PC-9 (cell line): Measurements from ENCODE around the gene GBP5. TPM values are rescaled to one million over a fixed set of nuclear protein-coding genes. Genes with fewer than 3 reads are reported as not detected.
"Not testable (repeated sequence)": the region's sequence is repeated elsewhere in the genome, so short reads cannot be mapped to it uniquely, and the experiment has no call there.

ENCODE experiments used
- BruUV-seq: library from RNA; stranded (reverse); fragments of 400-500 nt; replicated peaks from 2 replicates; lab custom pipeline; 2021; lab: Mats Ljungman, UMichigan
- CTCF ChIA-PET: fragments of 300-600 bp; sonication (Branson Sonifier 250); formaldehyde crosslinking; loops from one replicate; lab custom pipeline; 2022; ENCODE audit warnings: antibody characterized with exemption; lab: Charles Lee
- POLR2A ChIA-PET: fragments of 300-600 bp; sonication (Branson Sonifier 250); formaldehyde crosslinking; loops from one replicate; lab custom pipeline; 2022; ENCODE audit warnings: antibody characterized with exemption; ENCODE audit not compliant: unreplicated experiment; lab: Charles Lee
- DNase-seq, 2 experiments: peaks; one replicate each; pipeline versions ENCODE4 v3.0.0 to v3.0.0-alpha.2; 2015 to 2022; ENCODE audit warnings: mixed read lengths in 1 of 2
- H2AFZ ChIP-seq: fragments of 200-600 bp; sonication (generic); 2 replicates; pipeline ENCODE4 v1.8.1; 2017; ENCODE audit warnings: antibody characterized with exemption
- H3F3A ChIP-seq: fragments of 200-600 bp; sonication (generic); 2 replicates; pipeline ENCODE4 v1.8.1; 2017; ENCODE audit warnings: antibody characterized with exemption, mild to moderate bottlenecking, low read depth; ENCODE audit not compliant: insufficient read depth
- H3K27ac ChIP-seq: fragments of 200-600 bp; sonication (generic); 2 replicates; pipeline ENCODE4 v1.6.1; 2016; ENCODE audit warnings: mixed run types
- H3K27me3 ChIP-seq: fragments of 200-600 bp; sonication (generic); 2 replicates; pipeline ENCODE4 v1.6.1; 2016; ENCODE audit warnings: low read depth, mixed run types; ENCODE audit not compliant: insufficient read depth
- H3K36me3 ChIP-seq: fragments of 200-600 bp; sonication (generic); 2 replicates; pipeline ENCODE4 v1.6.1; 2016; ENCODE audit warnings: low read depth, mixed run types
- H3K4me1 ChIP-seq: fragments of 200-600 bp; sonication (generic); replicated peaks from 2 replicates; pipeline ENCODE4 v1.6.1; 2016; ENCODE audit warnings: mixed run types; ENCODE audit not compliant: insufficient read depth
- H3K4me2 ChIP-seq: fragments of 200-600 bp; sonication (generic); 2 replicates; pipeline ENCODE4 v1.6.1; 2017; ENCODE audit warnings: mixed run types
- H3K4me3 ChIP-seq: fragments of 200-600 bp; sonication (generic); 2 replicates; pipeline ENCODE4 v1.6.1; 2016; ENCODE audit warnings: mixed run types
- H3K79me2 ChIP-seq: fragments of 200-600 bp; sonication (generic); 2 replicates; pipeline ENCODE4 v1.6.1; 2017; ENCODE audit warnings: low read depth, mixed run types
- H3K9me2 ChIP-seq: fragments of 200-600 bp; sonication (generic); 2 replicates; pipeline ENCODE4 v1.8.1; 2017; ENCODE audit warnings: mild to moderate bottlenecking; ENCODE audit not compliant: insufficient read depth
- H3K9me3 ChIP-seq: fragments of 200-600 bp; sonication (generic); 2 replicates; pipeline ENCODE4 v1.8.1; 2016; ENCODE audit warnings: low read depth; ENCODE audit not compliant: insufficient read depth
- H4K20me1 ChIP-seq: fragments of 200-600 bp; sonication (generic); 2 replicates; pipeline ENCODE4 v1.8.1; 2017; ENCODE audit not compliant: insufficient read depth
- CTCF ChIP-seq: fragments of 200-600 bp; sonication (generic); conservative IDR thresholded peaks from 2 replicates; pipeline ENCODE4 v1.6.1; 2017; ENCODE audit warnings: mixed run types, antibody characterized with exemption, mild to moderate bottlenecking, moderate library complexity
- EZH2 ChIP-seq: fragments of 200-600 bp; sonication (generic); IDR thresholded peaks from 2 replicates; pipeline ENCODE4 v1.8.0; 2017; ENCODE audit warnings: antibody characterized with exemption, low read depth
- intact Hi-C: fragments of 100-400 bp; cut with micrococcal nuclease; formaldehyde crosslinking; loops from one replicate; pipeline ENCODE4 v1.10.0; 2022; ENCODE audit not compliant: unreplicated experiment
- total RNA-seq: library from RNA; stranded (reverse); gene quantifications from 2 replicates; pipeline ENCODE4 v1.2.3, GENCODE V29; 2021

The GBP5 gene
- total RNA-seq, 1 experiment from 2014 or later = not detected

DNA sequence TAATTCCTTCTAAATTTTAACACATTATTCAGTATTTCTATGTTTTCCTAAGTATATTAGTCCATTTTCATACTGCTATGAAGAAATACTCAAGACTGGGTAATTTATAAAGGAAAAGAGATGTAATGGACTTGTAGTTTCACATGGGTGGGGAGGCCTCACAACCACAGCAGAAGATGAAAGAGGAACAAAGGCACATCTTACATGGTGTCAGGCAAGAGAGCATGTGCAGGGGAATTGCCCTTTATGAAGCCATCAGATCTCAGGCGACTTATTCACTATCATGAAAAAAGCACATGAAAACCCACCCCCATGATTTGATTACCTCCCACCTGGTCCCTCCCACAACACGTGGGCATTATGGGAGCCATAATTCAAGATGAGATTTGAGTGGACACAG, 15.6 kb downstream of the GBP5 start:
- H3K4me3 ChIP-seq = no peak overlapping the region
- H3K27ac ChIP-seq = no peak overlapping the region
- no peaks in the 10 kb centered on the region for H3K27me3 ChIP-seq
- H3K4me1 ChIP-seq = no peaks in the 10 kb centered on the region; the same call in 1 of the 2 replicates
- no peak for DNase-seq
- BruUV-seq = no TSS peak
- H3K9me3 ChIP-seq = no peaks in the 10 kb centered on the region
- H2AFZ ChIP-seq = no peak overlapping the region
- no peaks in the 10 kb centered on the region for H3K36me3 ChIP-seq
- TF ChIP-seq CTCF (no peak), EZH2 (no peak)
- no peaks in the 10 kb centered on the region for H3F3A ChIP-seq
- H3K9me2 ChIP-seq = no peaks in the 10 kb centered on the region
- H3K79me2 ChIP-seq = no peaks in the 10 kb centered on the region
- no peaks in the 10 kb centered on the region for H4K20me1 ChIP-seq
- CTCF ChIA-PET = no interaction called here
- H3K4me2 ChIP-seq = no peak overlapping the region
- POLR2A ChIA-PET = no interaction called here
- intact Hi-C loops = no loop called here

DNA sequence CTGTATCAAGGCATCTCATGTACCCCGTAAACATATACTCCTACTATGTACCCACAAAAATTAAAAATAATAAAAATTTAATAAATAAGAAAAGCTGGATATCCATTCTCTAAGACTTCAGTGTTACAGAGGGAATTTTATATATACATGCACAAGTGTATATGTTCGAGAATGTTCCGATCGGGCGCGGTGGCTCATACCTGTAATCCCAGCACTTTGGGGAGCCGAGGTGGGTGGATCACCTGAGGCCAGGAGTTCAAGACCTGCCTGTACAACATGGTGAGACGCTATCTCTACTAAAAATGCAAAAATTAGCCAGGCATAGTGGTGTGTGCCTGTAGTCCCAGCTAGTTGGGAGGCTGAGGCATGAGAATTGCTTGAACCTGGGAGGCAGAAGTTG, 17.1 kb downstream of the GBP5 start:
- H3K9me2 ChIP-seq, H3K36me3 ChIP-seq, H3K4me3 ChIP-seq, H3K27me3 ChIP-seq, BruUV-seq, H3F3A ChIP-seq, H3K4me2 ChIP-seq, DNase-seq, CTCF ChIA-PET, POLR2A ChIA-PET, H3K27ac ChIP-seq, H3K9me3 ChIP-seq, H4K20me1 ChIP-seq, H2AFZ ChIP-seq, H3K4me1 ChIP-seq, H3K79me2 ChIP-seq, intact Hi-C loops: not testable (repeated sequence)

DNA sequence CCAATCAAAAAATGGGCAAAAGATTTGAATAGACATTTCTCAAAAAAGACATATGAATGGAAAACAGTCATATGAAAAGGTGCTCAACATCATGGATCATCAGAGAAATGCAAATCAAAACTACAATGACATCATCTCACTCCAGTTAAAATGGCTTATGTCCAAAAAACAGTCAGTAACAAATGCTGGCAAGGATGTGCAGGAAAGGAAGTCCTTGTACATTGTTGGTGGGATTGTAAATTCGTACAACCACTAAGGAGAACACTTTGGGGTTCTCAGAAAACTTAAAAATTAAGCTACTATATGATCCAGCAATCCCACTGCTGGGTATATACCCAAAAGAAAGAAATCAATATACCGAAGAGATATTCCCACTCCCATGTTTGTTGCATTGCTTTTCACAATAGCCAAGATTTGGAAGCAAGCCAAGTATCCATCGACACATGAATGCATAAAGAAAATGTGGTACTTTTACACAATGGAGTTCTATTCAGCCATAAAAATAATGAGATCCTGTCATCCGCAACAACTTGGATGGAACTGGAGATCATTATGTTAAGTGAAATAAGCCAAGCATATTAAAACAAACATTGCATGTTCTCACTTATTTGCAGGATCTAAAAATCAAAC, 17.9 kb downstream of the GBP5 start:
- H3K9me2 ChIP-seq = no peaks in the 10 kb centered on the region
- no peak overlapping the region for H2AFZ ChIP-seq
- H3K4me1 ChIP-seq = no peaks in the 10 kb centered on the region
- no peaks in the 10 kb centered on the region for H4K20me1 ChIP-seq
- H3K9me3 ChIP-seq = no peaks in the 10 kb centered on the region
- H3K36me3 ChIP-seq = no peaks in the 10 kb centered on the region
- no peaks in the 10 kb centered on the region for H3K79me2 ChIP-seq
- intact Hi-C loops = no loop called here
- no peak overlapping the region for H3K4me3 ChIP-seq
- no peaks in the 10 kb centered on the region for H3F3A ChIP-seq
- H3K27me3 ChIP-seq = no peaks in the 10 kb centered on the region
- H3K27ac ChIP-seq = no peak overlapping the region
- TF ChIP-seq EZH2 = no peak
- no peak for TF ChIP-seq CTCF
- POLR2A ChIA-PET = no interaction called here
- H3K4me2 ChIP-seq = no peak overlapping the region
- CTCF ChIA-PET = no interaction called here
- BruUV-seq = no TSS peak
- no peak for DNase-seq

GRCh38 chr1:89243046-89243445, 29.6 kb downstream of the GBP5 start:
- Histone ChIP-seq H3K27me3 (no peaks in the 10 kb centered on the region), H3K4me2 (no peak overlapping the region), H3K4me1 (no peaks in the 10 kb centered on the region), H3K9me3 (no peaks in the 10 kb centered on the region), H3F3A (no peaks in the 10 kb centered on the region), H4K20me1 (no peaks in the 10 kb centered on the region), H3K36me3 (no peaks in the 10 kb centered on the region), H3K79me2 (no peaks in the 10 kb centered on the region), H2AFZ (no peak overlapping the region), H3K4me3 (no peak overlapping the region), H3K27ac (no peak overlapping the region), H3K9me2 (peaks cover 7% of the 10 kb centered on the region; the same call in 1 of the 2 replicates)
- no TSS peak for BruUV-seq
- TF ChIP-seq CTCF = no peak
- TF ChIP-seq EZH2 = no peak
- ChIA-PET CTCF (no interaction called here), POLR2A (no interaction called here)
- intact Hi-C loops = no loop called here
- DNase-seq = no peak
